ENCODE data around the gene MYT1.

MYT1 gene

GRCh38 chr20:64140061-64140931, 24.0 kb upstream of the MYT1 start:
- DNase-seq (ENCODE audit: low read depth) = no peak

- no peak for DNase-seq (ENCODE audit: low read depth)
Measured at GRCh38 chr20:64140956-64141355, 23.3 kb upstream of the MYT1 start.

- no peak for DNase-seq (ENCODE audit: low read depth)
Measured at GRCh38 chr20:64142590-64142989, 21.7 kb upstream of the MYT1 start.

DNA sequence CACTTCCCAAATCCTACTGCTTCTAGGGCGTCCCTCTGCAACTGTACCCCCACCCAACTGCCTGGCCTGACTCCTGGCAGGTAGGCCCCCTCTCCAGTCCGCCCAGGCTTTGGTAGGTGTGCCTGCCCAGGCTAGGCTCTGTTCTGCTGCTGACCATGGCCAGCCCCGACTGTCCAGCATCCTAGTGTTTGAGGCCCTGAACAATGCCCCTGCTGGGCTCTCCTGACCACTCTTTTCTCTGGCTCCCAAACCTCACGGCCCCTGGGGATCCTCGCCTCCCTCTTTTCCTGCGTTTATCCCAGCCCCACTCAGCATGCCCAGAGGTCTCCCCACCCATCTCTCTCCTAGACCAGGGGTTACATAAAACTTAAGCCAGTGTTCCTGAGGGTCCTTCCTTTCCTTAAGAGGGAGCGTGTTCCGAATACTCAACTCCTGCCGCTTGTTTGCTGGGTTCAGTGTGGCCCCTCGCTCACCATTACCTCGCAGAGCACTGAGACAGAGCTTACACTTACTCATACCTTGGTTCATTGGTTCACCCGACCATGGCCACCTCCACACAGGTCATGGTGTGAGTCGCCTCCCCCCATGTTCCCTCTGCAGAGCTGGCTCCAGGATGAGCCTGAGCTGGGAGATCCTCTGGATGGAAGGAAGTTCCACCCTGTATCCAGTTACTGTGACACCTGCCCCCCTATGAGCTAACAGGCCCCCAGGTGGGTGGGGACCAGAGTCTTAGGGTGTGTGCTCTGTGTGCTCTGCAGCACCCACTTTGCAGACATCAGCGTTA, 21.0 kb upstream of the MYT1 start:
- no peak for DNase-seq (ENCODE audit: low read depth)

- no peak for DNase-seq (ENCODE audit: low read depth)
Measured at GRCh38 chr20:64144144-64144912, 19.9 kb upstream of the MYT1 start.

DNA sequence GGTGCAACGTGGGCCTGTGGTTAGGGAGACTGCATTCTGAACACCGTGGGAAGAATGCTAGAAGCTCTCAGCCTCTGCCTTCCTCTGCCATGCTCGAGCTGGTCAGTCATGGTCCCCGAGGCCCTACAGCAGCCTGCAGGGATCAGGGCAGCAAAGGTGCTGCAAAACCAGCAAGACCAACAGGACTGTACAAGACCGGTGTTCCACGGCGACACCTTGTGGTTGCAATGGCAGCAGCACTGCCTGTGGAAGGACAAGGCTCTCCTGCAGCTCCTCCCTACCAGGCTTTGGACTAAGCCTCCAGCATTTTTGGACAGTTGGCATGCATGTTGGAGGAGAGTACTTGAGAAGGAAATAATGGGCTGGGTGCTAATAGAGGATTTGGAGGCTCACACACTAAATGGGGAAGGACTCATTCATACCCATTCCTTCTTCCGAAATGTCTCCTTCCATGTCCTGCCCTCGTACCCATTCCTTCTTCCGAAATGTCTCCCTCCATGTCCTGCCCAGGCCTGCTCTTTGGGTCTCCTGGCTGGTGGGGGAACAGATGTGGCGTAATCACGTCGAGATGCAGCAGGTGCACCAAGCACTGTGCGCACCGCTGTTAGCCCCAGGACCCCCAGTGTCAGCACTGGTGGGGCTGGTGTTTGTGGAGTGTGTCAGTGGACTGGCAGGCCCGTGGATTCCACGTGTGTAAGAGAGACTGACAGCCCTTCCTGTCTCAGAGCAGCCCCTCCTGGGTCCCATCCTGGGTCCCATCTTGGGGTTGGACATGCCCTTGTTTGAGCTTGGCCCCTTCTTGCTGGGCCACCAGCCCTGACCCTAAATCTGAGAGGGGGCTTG, 18.6 kb upstream of the MYT1 start:
- no peak for DNase-seq (ENCODE audit: low read depth)

DNA sequence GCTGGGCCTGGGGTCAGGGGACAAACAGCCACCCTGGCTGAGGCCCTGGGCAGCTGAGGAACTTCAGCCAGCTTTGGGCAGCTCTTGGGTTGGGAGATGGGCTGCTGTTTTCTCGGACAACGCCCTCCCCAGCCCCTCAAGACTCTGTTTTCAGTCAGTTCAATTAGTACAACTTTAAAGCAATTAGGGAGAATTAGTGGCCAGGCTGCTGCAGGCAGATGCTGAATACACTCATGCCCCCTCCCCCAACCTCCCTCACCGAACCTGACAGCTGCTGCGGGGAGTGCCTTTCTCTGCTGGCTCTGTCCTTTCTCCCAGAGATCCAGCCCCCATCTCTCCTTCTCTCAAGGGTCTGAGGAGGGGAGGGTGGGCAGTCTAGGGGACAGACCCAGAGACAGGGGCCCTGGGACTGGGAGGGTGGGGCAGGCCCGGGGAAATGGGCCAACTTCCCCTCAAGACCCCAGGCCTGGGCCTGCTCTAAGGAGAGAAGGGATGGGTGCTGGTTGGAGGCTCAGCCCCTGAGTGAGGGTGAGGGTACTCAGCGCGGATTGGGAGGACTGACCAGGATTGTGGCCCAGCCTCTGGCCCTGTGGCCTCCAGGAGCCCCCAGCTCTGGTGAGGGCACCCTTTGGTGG, 17.8 kb upstream of the MYT1 start:
- no peak for DNase-seq (ENCODE audit: low read depth)

DNA sequence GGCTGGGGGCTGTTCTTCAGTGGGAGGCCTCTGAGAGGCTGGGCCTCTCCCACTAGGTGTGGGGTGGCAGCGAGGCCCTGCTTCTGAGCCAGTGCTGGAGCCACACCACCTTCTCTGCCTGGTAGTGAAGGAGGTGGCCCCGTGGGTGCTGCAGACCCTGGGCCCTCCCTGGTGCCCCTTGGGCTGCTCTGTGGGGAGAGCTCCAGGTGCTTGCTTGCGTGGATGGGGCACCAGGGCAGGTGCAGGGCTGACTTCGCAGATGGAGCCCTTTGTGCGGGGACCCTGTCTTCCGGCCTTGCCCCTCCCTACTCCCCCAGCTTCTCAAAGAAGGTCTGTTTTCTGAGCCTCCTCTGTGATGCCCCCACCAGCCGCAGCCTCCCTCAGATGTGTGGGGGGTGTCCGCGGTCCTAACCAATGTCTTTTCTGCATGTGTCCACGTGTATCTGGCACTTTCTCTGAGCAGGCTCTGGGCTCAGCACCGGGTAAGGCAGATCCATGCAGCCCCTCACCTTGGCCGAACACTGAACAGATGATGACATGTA, 17.2 kb upstream of the MYT1 start:
- DNase-seq (ENCODE audit: low read depth) = no peak

DNA sequence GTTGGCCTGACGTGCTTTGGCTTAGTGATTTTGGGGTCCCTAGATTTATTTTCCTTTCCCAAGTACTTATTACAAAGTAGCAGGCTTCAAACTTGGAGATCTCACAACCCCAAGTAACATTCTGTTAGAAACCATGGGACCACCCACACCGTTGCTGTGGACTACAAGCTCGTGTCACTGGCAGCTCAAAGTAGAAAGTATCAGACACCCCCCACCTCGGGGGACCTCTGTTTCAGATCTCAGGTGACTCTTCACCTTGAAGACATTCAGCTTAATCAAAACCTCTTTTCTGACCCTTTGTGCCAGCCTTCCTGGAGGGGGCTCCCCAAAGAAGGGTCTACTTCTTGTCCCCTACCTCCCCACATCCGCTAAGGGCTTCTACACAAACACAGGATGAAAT, 15.7 kb upstream of the MYT1 start:
- no peak for DNase-seq (ENCODE audit: low read depth)

DNA sequence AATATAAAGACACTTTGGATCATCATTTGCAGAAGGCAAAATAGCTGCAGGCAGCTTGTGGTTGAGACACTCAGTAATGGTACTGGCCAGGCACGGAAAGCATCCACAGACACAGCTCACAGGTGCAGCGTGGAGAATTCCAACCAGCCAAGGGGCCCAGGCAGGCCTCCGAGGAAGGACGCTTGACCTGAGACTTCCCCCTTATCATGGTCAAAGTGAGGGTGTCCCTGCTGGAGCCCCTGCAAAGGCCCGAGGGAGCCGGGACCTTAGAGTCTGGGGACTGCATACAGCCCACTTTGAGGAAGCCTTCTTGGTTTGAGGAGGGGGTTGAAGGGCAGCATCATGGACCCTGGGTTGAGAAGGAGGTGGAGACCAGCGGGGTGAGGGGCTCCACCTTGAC, 15.1 kb upstream of the MYT1 start:
- DNase-seq (ENCODE audit: low read depth) = no peak

- DNase-seq (ENCODE audit: low read depth) = no peak
Measured at GRCh38 chr20:64149809-64150560, 14.3 kb upstream of the MYT1 start.

GRCh38 chr20:64150756-64151632, 13.3 kb upstream of the MYT1 start:
- no peak for DNase-seq (ENCODE audit: low read depth)

DNA sequence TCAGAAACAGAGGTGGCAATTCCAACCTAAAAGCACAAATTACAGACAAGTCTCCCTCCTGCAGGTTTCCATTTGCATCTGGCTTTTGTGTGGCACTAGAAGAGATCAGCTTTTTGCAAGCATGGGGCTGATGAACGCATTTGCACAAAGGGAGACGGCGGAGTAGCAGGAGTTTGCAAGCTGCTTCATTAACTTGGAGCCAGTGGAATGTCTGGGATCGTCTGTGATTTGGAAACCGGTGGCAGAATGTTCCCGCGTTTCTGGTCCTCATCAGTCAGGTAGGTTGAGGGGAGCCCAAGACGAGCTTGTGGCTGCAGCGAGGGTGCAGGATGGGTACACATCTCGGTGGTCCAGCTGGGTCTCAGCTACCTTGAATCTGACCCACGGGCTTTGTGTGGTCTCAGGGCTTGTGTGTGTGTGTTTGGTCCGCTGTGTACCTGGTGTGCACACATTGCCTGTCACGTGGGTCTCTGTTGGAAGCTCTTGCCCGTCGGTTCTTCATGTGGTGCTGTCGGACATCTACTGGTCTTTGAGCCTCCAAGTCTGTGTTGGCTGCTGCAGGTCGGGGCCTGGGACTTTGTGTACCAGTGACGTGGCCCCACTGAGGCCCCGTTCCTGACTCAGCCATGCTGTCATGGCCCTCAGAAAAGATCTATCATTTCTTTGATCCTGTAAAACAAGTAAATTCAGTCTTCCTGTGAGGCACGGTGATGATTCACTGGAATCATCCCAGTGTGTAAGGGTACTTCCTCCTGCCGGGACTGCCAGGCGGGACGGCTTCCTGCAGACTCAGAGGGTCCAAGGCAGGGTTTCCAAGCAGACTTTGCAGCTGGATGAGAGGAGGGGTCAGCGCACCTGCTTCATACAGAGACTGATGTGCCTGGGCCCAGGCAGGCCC, 12.4 kb upstream of the MYT1 start:
- no peak for DNase-seq (ENCODE audit: low read depth)

GRCh38 chr20:64152906-64153305, 11.3 kb upstream of the MYT1 start:
- DNase-seq (ENCODE audit: low read depth) = no peak

DNA sequence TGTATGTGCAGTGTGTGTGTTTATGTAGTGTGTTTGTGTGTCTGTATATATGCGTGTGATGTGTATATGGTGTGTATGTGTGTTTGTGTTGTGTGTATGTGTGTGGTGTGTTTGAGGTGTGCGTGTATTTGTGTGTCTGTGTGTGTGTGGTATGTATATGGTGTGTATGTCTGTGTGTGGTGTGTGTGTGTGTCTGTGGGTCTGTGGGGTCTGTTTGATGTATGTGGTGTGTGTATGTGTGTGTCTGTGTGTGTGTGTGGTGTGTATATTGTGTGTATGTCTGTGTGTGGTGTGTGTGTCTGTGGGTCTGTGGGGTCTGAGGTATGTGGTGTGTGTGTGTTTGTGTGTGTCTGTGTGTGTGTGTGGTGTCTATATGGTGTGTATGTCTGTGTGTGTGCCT, 10.8 kb upstream of the MYT1 start:
- no peak for DNase-seq (ENCODE audit: low read depth)

DNA sequence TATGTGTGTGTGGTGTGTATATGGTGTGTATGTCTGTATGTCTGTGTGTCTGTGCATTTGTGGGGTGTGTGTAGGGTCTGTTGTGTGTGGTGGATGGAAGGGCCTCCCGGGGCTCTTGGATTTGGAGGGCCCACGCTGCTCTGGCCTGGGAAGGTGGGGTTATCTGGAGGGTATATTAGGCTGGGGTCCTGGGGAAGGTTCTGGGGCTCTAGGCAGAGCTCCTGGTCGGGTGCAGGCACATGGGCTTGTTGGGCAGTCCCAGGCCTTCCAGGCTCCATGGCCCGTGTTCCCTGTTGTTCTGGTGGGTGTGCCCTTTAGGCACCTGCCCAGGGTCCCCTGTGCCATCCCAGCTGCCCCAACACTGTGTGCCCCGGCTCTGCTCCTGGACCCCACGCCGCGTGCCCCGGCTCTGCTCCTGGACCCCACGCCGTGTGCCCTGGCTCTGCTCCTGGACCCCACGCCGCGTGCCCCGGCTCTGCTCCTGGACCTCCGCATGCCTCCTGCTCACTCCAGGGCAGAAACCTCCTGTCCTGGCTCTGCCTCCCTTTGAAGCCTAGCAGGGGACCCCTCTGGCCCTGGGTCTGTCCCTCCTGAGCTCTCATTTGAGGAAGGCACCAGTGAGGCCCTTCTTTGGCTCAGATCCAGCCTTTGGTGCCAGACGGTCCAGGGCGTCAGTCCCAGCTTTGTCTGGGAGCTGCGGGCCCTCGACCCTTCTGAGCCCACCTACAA, 10.2 kb upstream of the MYT1 start:
- no peak for DNase-seq (ENCODE audit: low read depth)

DNA sequence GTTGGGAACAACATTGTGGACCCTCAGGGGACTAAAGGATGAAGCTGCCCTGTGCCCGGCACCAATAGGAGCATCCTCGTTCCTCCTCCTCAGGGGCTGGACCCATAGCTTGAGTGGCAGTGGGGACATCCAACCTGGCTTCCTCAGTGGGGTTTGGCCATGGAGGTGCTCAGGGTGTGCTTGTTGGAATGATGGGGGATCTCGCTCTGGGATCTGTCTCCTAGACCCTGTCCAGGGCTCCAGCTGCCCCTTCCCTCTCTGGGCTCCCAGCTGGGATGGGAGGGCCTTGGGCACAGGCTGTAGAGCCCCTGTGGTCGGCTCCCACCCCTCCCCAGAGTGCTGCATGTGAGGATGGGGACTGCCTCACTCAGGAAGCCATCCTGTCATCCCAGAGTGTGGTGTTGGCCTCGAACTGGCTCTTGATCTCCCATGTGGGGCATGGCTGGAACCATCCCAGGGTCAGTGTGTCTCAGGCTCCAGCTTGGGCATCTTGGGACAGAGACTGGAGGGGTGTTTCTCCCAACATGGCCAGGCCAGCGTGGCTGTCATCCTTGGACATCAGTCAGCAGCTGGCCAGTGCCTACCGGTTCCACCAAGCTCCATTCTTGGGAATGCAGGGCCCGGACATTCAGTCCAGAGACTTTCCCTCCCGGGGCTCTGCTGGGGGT, 9.5 kb upstream of the MYT1 start:
- no peak for DNase-seq (ENCODE audit: low read depth)

All from HS-5 (cell line).